AG08395 (cell line): Measurements from ENCODE around the gene PAIP2.
"Not testable (repeated sequence)": the region's sequence is repeated elsewhere in the genome, so short reads cannot be mapped to it uniquely, and the experiment has no call there.

Source experiments
- DNase-seq: peaks from one replicate; pipeline ENCODE4 v3.0.0; 2012; ENCODE audit warnings: mixed read lengths, low spot score

PAIP2 gene

GRCh38 chr5:139315056-139315615 is 26.5 kb upstream of the PAIP2 start:
- DNase-seq = no peak

- no peak for DNase-seq
These were observed 5.8 kb upstream of the PAIP2 start for GRCh38 chr5:139335811-139336210.

- DNase-seq = no peak
These were observed 1.6 kb upstream of the PAIP2 start for GRCh38 chr5:139340051-139340450.

GRCh38 chr5:139341187-139341688 is 416 bp upstream of the PAIP2 start:
- DNase-seq = no peak

GRCh38 chr5:139342423-139342723 is 719 bp downstream of the PAIP2 start:
- DNase-seq = no peak

- no peak for DNase-seq
These were observed 1.8 kb downstream of the PAIP2 start for GRCh38 chr5:139343476-139343875.

- no peak for DNase-seq
These were observed 2.5 kb downstream of the PAIP2 start for GRCh38 chr5:139344177-139344576.

- DNase-seq = not testable (repeated sequence)
These were observed 3.8 kb downstream of the PAIP2 start for GRCh38 chr5:139345442-139345841.

- not testable (repeated sequence) for DNase-seq
These were observed 6.2 kb downstream of the PAIP2 start for GRCh38 chr5:139347863-139348262.

- DNase-seq = no peak
These were observed 12.5 kb downstream of the PAIP2 start for GRCh38 chr5:139354186-139354585.

- not testable (repeated sequence) for DNase-seq
These were observed 14.2 kb downstream of the PAIP2 start for GRCh38 chr5:139355900-139356299.

- no peak for DNase-seq
These were observed 16.4 kb downstream of the PAIP2 start for GRCh38 chr5:139358064-139358463.

GRCh38 chr5:139360384-139360783 is 18.7 kb downstream of the PAIP2 start:
- no peak for DNase-seq

- DNase-seq = no peak
These were observed 20.3 kb downstream of the PAIP2 start for GRCh38 chr5:139361835-139362429.

GRCh38 chr5:139363937-139364336 is 22.3 kb downstream of the PAIP2 start:
- no peak for DNase-seq

GRCh38 chr5:139364466-139364865 is 22.8 kb downstream of the PAIP2 start:
- no peak for DNase-seq

GRCh38 chr5:139368613-139369012 is 27.0 kb downstream of the PAIP2 start:
- DNase-seq = no peak

- DNase-seq = no peak
These were observed 27.5 kb downstream of the PAIP2 start for GRCh38 chr5:139369181-139369580.

GRCh38 chr5:139371482-139372435 is 30.1 kb downstream of the PAIP2 start:
- DNase-seq = no peak

GRCh38 chr5:139374909-139375308 is 33.3 kb downstream of the PAIP2 start:
- DNase-seq = no peak

- no peak for DNase-seq
These were observed 34.7 kb downstream of the PAIP2 start for GRCh38 chr5:139376364-139376763.

- no peak for DNase-seq
These were observed 35.6 kb downstream of the PAIP2 start for GRCh38 chr5:139377226-139377625.
